Measurements from ENCODE around the gene MYCBPAP. TPM values are rescaled to one million over a fixed set of nuclear protein-coding genes. Genes with fewer than 3 reads are reported as not detected.
A peak's percentile ranks its signal among the peaks of the same experiment; 100 is the strongest.

The MYCBPAP gene
- total RNA-seq, 1 experiment from 2014 or later = 0.52 TPM

GRCh38 chr17:50493744-50494143 lies 14.5 kb upstream of the MYCBPAP start:
- Mint-ChIP-seq H3K36me3 (ENCODE audit: insufficient read depth, unreplicated experiment) (no peaks in the 10 kb centered on the region), H3K27me3 (ENCODE audit: unreplicated experiment) (no peaks in the 10 kb centered on the region), H3K4me3 (ENCODE audit: low read depth, unreplicated experiment) (no peak overlapping the region), H3K4me1 (ENCODE audit: low read depth, unreplicated experiment) (peaks cover 10% of the 10 kb centered on the region), H3K27ac (ENCODE audit: unreplicated experiment) (no peak overlapping the region), H3K9me3 (ENCODE audit: low read depth, unreplicated experiment) (no peaks in the 10 kb centered on the region)
- intact Hi-C loops (cut with micrococcal nuclease; ENCODE audit: unreplicated experiment) = no loop called here
- CTCF ChIA-PET = interaction anchor here (0.9 to 1.6 kb wide), 4 partner anchors 28 to 145 kb away, joined by 3 to 5 read pairs (median 3); no protein-coding TSS in a partner anchor
- no peak for TF ChIP-seq CTCF (IDR thresholded peaks at IDR 0.05; ENCODE audit: unreplicated experiment)
- DNase-seq = no peak
- no TSS peak for BruUV-seq (replicated peaks)

- Mint-ChIP-seq H3K4me1 (ENCODE audit: low read depth, unreplicated experiment) (peaks cover 10% of the 10 kb centered on the region), H3K27ac (ENCODE audit: unreplicated experiment) (no peak overlapping the region), H3K27me3 (ENCODE audit: unreplicated experiment) (no peaks in the 10 kb centered on the region), H3K4me3 (ENCODE audit: low read depth, unreplicated experiment) (no peak overlapping the region), H3K36me3 (ENCODE audit: insufficient read depth, unreplicated experiment) (no peaks in the 10 kb centered on the region), H3K9me3 (ENCODE audit: low read depth, unreplicated experiment) (no peaks in the 10 kb centered on the region)
- no peak for TF ChIP-seq CTCF (IDR thresholded peaks at IDR 0.05; ENCODE audit: unreplicated experiment)
- no TSS peak for BruUV-seq (replicated peaks)
- DNase-seq = no peak
- intact Hi-C loops (cut with micrococcal nuclease; ENCODE audit: unreplicated experiment) = loop anchor here (5.0 kb wide), 1 partner anchor 37 kb away; the partner anchor contains the start of gene EPN3
- CTCF ChIA-PET = no interaction called here
These were observed 12.9 kb upstream of the MYCBPAP start for GRCh38 chr17:50495217-50495823.

GRCh38 chr17:50495918-50496317 lies 12.3 kb upstream of the MYCBPAP start:
- no peak for DNase-seq
- TF ChIP-seq CTCF (IDR thresholded peaks at IDR 0.05; ENCODE audit: unreplicated experiment) = no peak
- no peaks in the 10 kb centered on the region for H3K36me3 Mint-ChIP-seq (ENCODE audit: insufficient read depth, unreplicated experiment)
- no peaks in the 10 kb centered on the region for H3K27me3 Mint-ChIP-seq (ENCODE audit: unreplicated experiment)
- H3K4me3 Mint-ChIP-seq (ENCODE audit: low read depth, unreplicated experiment) = no peak overlapping the region
- no TSS peak for BruUV-seq (replicated peaks)
- H3K9me3 Mint-ChIP-seq (ENCODE audit: low read depth, unreplicated experiment) = no peaks in the 10 kb centered on the region
- intact Hi-C loops (cut with micrococcal nuclease; ENCODE audit: unreplicated experiment) = loop anchor here (5.0 kb wide), 1 partner anchor 36 kb away; the partner anchor contains the start of gene EPN3
- CTCF ChIA-PET = no interaction called here
- H3K27ac Mint-ChIP-seq (ENCODE audit: unreplicated experiment) = no peak overlapping the region
- peaks cover 10% of the 10 kb centered on the region for H3K4me1 Mint-ChIP-seq (ENCODE audit: low read depth, unreplicated experiment)

- Mint-ChIP-seq H3K27me3 (ENCODE audit: unreplicated experiment) (peaks cover 4% of the 10 kb centered on the region), H3K4me1 (ENCODE audit: low read depth, unreplicated experiment) (peaks cover 10% of the 10 kb centered on the region), H3K36me3 (ENCODE audit: insufficient read depth, unreplicated experiment) (no peaks in the 10 kb centered on the region), H3K9me3 (ENCODE audit: low read depth, unreplicated experiment) (no peaks in the 10 kb centered on the region), H3K4me3 (ENCODE audit: low read depth, unreplicated experiment) (no peak overlapping the region), H3K27ac (ENCODE audit: unreplicated experiment) (no peak overlapping the region)
- DNase-seq = peak; percentile 67
- BruUV-seq (replicated peaks) = no TSS peak
- intact Hi-C loops (cut with micrococcal nuclease; ENCODE audit: unreplicated experiment) = loop anchor here (5.0 kb wide), 1 partner anchor 34 kb away; the partner anchor contains the start of gene EPN3
- no peak for TF ChIP-seq CTCF (IDR thresholded peaks at IDR 0.05; ENCODE audit: unreplicated experiment)
- CTCF ChIA-PET = interaction anchor here (0.6 kb wide), 1 partner anchor 53 kb away, joined by 3 read pairs; no protein-coding TSS in a partner anchor
These were observed 10.0 kb upstream of the MYCBPAP start for GRCh38 chr17:50498021-50498874.
